GM12864 (cell line): ENCODE measurements around the gene IGLL1.
A peak's percentile ranks its signal among the peaks of the same experiment; 100 is the strongest.
"Not testable (repeated sequence)": the region's sequence is repeated elsewhere in the genome, so short reads cannot be mapped to it uniquely, and the experiment has no call there.

ENCODE experiments used
- DNase-seq: peaks from one replicate; pipeline ENCODE4 v3.0.0-alpha.2; 2011; ENCODE audit warnings: low read depth
- H3K4me3 ChIP-seq: 2 replicates; pipeline ENCODE4 v1.5.1; 2011; ENCODE audit warnings: mild to moderate bottlenecking, low read depth, low read length, control low read depth
- TF ChIP-seq, protein P1 (sequence below): IDR thresholded peaks from 2 replicates; pipeline ENCODE4 v1.5.1; 2011; ENCODE audit warnings: low read depth, mild to moderate bottlenecking, moderate library complexity, low read length, control low read depth, inconsistent platforms; ENCODE audit errors: missing control alignments

IGLL1 gene

DNA sequence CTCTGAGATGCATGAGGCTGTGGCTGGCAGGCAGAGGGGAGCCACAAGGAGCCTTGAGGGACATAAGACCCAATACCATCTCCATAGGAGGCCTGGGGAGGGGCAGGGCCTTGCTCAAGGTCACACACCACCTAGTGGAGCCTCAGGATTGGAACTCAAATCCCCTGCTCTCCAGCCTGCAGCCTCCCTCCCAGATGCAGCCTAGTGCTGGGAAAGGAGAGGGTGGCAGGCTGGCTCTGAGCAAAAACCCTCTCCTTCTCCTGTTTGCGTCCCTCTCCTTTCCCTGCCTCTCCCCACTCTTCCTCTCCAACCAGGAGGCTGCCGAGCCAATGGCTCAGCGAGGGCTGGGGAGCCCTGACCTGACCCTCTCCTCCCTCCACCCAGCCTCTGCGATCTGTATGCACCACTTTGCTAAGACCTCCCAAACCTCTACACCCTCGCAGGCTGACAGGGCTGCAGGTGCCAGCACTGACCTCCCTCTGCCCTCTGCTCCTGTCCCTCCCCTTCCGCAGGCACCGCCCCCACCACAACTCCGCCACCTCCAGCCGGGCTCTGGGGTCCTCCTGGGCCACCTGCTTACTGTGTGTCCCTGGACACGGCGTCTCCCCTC is 14.7 kb downstream of the IGLL1 start:
- DNase-seq: no peak

DNA sequence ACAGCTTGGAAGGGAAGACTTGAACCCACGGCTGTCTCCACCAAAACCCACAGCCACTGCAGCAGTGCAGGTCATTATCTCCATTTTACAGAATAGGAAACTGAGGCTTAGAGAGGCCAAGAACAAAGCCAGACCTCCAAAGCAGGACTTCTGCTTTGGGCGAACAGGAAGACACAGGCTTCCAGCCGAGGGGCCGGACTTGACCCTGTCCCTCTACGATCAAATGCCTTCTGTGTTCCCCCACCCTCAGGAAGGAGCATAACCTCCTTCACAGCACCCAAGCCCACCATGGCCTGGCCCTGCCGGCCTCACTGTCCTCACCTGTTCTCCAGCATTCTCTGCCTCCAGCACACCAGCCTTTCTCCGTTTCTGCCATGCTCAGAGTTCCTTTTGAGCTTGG is 15.8 kb downstream of the IGLL1 start:
- H3K4me3 ChIP-seq: no peak overlapping the region
- TF ChIP-seq, protein P1, sequence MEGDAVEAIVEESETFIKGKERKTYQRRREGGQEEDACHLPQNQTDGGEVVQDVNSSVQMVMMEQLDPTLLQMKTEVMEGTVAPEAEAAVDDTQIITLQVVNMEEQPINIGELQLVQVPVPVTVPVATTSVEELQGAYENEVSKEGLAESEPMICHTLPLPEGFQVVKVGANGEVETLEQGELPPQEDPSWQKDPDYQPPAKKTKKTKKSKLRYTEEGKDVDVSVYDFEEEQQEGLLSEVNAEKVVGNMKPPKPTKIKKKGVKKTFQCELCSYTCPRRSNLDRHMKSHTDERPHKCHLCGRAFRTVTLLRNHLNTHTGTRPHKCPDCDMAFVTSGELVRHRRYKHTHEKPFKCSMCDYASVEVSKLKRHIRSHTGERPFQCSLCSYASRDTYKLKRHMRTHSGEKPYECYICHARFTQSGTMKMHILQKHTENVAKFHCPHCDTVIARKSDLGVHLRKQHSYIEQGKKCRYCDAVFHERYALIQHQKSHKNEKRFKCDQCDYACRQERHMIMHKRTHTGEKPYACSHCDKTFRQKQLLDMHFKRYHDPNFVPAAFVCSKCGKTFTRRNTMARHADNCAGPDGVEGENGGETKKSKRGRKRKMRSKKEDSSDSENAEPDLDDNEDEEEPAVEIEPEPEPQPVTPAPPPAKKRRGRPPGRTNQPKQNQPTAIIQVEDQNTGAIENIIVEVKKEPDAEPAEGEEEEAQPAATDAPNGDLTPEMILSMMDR: no peak
- DNase-seq: no peak

More for the DNA sequence above, 14.7 kb downstream of the IGLL1 start:
- TF ChIP-seq, protein P1: peak; percentile 11
- H3K4me3 ChIP-seq: no peak overlapping the region

DNA sequence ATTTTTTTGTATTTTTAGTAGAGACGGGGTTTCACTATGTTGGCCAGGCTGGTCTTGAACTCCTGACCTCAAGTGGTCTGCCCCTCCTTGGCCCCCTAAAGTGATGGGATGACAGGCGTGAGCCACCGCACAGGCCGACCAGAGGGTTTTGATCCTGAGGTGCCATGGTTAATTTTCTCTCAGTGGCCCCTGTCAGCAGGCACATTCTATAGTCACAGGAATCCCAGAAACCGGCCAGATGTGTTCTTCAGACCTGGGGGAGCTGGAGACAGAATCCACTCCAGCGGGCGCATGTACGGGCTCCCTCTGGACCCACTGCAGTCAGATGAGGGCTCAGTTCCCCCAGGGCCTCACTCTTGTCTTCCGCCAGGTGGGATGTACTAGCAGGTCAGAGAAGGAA is 17.0 kb downstream of the IGLL1 start:
- H3K4me3 ChIP-seq: no peak overlapping the region
- TF ChIP-seq, protein P1: no peak
- no peak for DNase-seq

DNA sequence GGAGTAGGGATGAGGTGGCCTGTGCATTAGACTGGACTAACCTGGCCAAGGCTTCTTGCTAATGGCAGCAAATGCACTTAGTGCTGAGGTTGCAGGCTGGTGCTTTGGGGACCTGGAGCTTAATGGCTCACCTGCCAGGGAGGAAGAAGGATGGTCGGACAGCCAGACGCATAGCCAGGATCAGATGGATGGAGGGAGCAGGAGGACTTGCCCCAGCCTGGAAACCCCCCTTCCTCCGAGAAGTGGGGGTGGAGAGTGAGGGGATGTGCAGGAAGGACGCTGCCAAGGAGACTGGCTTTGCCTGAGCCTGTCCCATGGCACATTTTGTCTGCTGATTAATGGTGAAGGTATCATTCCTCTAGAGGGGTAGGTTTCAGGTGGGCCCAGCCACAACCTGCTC is 17.9 kb downstream of the IGLL1 start:
- TF ChIP-seq, protein P1: no peak
- no peak for DNase-seq
- H3K4me3 ChIP-seq: no peak overlapping the region

DNA sequence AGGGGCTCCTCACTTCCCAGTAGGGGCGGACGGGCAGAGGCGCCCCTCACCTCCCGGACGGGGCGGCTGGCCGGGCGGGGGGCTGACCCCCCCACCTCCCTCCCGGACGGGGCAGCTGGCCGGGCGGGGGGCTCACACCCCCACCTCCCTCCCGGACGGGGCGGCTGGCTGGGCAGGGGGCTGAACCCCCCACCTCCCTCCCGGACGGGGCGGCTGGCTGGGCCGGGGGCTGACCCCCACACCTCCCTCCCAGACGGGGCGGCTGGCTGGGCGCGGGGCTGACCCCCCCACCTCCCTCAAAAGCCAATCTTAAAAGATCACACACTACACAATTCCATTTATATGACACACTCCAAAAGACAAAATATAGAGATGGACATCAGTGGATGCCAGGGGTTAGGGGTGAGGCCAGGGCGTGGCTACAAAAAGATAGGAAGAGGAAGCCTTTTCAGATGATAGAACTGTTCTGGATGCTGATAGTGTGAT is 19.0 kb downstream of the IGLL1 start:
- not testable (repeated sequence) for H3K4me3 ChIP-seq, DNase-seq

DNA sequence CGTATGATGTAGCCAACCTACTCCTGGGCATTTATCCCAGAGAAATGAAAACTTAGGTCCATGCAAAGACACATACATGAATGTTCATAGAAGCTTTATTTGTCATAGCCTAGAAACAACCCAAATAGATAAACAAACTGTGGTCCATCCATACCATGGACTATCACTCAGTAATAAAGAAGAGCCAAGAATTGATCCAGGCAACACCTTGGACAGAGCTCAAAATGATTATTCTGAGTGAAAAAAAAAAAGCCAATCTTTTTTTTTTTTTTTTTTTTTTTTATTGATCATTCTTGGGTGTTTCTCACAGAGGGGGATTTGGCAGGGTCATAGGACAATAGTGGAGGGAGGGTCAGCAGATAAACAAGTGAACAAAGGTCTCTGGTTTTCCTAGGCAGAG is 19.9 kb downstream of the IGLL1 start:
- H3K4me3 ChIP-seq, DNase-seq: not testable (repeated sequence)

DNA sequence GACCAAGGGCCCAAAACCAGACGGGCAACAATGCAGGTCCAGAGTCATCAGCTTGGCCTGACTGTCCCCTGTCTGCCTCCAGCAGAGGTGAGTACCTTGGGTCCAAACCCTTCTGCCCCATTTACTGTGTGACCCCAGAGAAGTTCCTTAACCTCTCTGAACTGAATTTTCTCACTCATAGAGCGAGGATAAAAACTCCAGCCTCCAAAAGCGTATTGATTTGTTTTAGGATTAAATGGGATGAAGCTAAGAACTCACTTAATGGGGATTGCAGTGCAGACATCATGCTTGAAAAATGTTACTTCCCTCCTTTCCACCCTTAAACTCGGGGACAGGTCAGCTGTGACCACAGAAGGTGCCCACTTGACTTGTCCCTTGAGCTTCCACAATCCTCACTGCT is 22.6 kb downstream of the IGLL1 start:
- no peak overlapping the region for H3K4me3 ChIP-seq
- TF ChIP-seq, protein P1: no peak
- no peak for DNase-seq

DNA sequence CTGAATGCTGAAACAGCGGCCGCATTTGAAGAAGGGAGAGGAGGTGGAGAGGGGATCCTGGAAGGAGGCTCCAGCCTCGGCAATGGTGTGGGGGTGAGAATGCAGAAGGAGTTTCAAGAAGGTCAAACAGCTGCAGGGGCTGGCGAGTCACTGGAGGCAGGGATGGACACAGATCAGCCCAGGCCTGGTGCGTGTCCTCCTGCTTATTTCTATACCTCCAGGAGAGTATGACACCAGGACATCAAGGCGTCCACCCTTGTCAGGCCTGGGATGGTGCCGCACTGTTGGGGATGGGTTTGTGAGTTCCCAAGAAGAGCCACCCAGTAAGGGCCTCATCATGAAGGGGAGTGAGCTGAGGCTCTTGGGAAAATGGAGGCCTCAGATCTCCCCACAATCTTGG is 23.1 kb downstream of the IGLL1 start:
- TF ChIP-seq, protein P1: no peak
- H3K4me3 ChIP-seq: no peak overlapping the region
- DNase-seq: no peak
